Measurements from ENCODE around the gene INO80B.

- TF ChIP-seq POLR2AphosphoS5 (IDR thresholded peaks at IDR 0.05; ENCODE audit: low read depth, low read length) (no peak), POLR2A (IDR thresholded peaks at IDR 0.05; ENCODE audit: low read depth, low read length) (no peak; the same call in 1 of the 2 replicates)
Measured at GRCh38 chr2:74441690-74442482, 13.0 kb upstream of the INO80B start, which contains the start of gene RTKN.

Measured in GM12892 (cell line).